Astrocyte of the hippocampus (primary cell): Measurements from ENCODE around the gene CHST11.

Experiments used
- DNase-seq: peaks from one replicate; pipeline ENCODE4 v3.0.0; 2011; ENCODE audit warnings: low read depth, low spot score

CHST11 gene

GRCh38 chr12:104480826-104481440 is 24.2 kb downstream of the CHST11 start:
- no peak for DNase-seq

- DNase-seq: no peak
Observed at GRCh38 chr12:104482113-104482512, 25.4 kb downstream of the CHST11 start.

DNA sequence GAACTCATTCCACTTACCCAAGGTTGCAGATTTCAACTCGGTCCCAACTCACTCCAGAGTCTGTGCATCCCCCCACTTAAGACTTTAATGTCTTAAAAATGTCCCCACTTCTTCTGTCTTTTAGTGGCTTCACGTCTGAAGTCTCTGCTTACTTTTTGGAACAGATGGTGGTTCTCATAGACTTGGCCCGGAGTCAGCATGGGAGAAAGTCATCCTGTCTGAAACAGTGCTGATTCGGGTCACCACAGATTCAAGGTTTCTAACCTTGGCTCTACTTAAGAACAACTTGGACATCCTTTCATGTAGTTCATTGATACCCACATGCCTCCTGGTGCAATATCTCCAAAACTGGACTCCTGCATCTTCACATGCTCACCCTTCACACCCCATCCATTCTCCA is 26.0 kb downstream of the CHST11 start:
- DNase-seq: no peak

DNA sequence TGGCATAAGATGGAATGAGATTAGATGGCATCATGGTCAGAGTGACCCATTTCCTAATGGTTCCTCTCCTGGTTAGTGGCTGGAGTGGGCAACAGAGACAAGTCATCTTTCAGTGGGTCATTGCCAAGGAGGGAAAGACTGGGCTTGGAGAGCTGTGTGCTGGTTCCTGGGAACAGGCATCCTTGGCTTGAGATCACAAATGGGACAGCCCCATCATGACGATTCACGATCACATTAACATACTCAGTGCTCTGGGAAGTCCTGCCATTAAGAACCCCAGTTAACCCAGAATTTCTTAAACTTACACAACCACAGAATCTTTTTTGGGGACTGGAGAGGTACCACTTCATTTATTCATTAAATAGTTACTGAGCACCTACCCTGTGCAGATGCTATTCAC is 27.3 kb downstream of the CHST11 start:
- DNase-seq: no peak

- DNase-seq: no peak
Observed at GRCh38 chr12:104485651-104486362, 29.1 kb downstream of the CHST11 start.

DNA sequence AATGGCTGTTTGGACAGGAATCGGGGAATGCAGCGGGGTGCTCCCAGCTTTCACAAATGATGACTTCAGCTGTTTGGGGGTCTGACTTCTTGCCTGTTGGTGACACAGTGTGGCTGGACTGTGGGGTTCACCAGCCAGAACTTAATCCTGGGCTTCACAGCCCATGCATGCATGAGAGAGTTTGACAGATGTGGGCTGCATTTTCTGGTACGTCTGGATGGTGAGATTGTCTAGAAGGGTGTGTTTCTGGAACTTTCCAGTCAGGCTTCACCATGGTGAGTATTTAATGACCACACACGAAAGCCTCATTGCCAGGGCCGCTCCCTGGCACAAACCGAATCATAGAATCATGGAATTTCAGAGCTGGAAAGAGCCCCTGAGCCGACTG is 29.6 kb downstream of the CHST11 start:
- no peak for DNase-seq

GRCh38 chr12:104486943-104487819 is 30.4 kb downstream of the CHST11 start:
- no peak for DNase-seq

- no peak for DNase-seq
Observed at GRCh38 chr12:104488374-104488773, 31.6 kb downstream of the CHST11 start.

- no peak for DNase-seq
Observed at GRCh38 chr12:104490186-104490585, 33.4 kb downstream of the CHST11 start.

DNA sequence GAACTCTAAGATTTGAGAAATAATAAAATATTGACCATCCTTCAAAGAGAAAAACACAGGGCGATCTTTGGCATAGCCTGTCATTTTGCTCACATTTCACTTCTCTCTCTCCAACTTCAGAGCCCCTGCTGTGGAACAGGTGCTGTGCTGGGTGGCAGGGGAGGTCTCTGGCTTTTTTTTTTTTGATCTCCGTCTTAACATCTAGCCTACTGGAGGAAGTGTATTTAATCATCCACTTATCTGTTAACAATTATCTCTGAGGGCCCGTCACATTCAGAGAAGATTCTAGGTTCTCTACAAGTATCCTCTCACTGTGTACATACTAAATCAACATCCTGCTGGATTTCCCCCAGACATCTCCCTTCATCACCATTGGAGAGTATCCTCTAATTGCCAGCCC is 34.1 kb downstream of the CHST11 start:
- no peak for DNase-seq

- DNase-seq: no peak
Observed at GRCh38 chr12:104493496-104493895, 36.7 kb downstream of the CHST11 start.

GRCh38 chr12:104494137-104494792 is 37.5 kb downstream of the CHST11 start:
- no peak for DNase-seq

GRCh38 chr12:104494793-104495158 is 38.0 kb downstream of the CHST11 start:
- DNase-seq: no peak

GRCh38 chr12:104495786-104496185 is 39.0 kb downstream of the CHST11 start:
- DNase-seq: peak; percentile 32

DNA sequence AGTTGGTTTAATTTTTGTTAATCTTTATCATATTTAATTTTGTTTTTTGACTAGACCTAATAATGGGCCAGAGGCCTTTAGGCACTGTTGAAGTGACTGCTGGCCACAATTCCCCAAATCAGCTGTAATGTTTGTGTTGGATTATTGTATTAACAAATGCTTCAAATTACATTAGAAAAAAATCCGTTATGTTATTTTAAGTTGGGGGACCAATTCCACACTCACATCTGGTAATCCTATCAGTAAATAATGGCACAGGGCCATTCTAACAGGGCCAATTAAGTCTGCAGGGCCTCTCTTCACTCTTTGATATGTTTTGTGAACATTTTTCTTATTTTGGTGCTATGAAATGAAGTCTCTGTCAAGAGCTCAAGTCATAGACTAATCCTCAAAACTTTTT is 39.6 kb downstream of the CHST11 start:
- DNase-seq: no peak

- no peak for DNase-seq
Observed at GRCh38 chr12:104498211-104498801, 41.6 kb downstream of the CHST11 start.

DNA sequence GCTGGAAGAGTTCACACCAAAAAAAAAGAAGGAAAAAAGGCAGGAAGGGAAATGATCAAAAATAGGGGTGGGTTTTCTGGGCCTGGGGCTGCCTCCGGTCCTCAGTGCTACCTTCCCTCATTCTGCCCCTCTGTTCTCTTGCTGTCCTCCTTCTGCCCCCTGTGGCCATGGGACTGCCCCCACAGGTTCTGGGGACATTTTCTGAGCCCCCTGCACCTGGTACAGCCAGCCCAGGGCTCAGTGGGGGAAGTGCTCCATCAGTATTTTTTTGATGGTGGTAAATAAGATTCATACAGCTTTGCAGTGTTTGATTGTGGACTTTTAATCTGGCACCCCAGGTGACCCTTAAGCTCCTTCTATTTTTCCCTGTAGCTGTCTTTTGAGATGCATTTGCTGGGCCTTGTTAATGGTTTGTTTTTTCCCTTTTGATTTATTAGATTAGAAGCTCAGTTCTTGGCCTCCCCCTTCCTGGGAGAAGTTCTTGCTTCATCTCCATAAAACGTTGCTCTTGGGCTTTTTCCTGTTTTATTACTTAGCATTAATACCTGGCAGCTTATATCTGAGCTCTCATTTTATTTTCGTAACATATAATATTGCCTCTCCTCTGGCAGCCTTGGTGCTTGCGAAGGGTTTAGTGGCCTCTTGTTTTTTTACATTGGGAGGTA is 43.1 kb downstream of the CHST11 start:
- DNase-seq: no peak

DNA sequence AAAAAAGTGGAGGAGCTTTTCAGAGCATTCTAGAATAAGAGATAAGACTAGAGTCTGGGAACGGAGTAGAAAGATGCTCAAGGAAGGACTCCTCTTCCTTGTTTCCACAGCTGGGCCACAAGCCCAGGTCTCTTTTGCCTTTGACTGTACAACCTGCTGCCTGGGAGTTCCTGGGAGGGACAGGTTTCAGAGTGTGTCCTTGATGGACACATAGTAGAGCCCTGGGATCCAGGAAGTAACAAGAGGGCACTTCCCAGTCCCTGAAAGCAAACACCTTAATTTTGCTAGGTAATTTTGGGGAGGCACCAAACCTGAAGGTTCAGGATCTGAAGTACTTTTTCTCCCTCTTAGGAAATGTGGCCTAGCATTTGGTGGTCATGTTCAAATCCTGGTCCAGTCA is 44.4 kb downstream of the CHST11 start:
- DNase-seq: no peak

DNA sequence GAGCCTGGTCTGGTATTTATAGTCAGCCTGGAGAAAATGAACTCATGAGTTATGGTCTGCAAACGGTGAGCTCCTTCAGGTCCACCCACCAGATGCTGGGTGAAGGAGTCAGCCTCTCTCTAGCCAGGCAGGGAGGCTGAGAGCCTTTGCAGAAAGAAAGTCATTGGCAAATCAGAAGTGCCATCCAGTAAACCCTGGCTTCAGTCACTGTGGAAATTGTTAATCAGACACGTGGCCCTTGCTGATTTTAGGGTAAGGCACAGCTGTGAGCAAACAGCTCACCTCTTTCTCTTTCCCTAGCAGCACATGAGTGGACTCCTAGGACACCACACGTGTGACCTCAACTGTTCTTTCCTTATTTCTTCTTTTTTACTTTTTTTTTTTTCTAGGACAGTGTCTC is 44.9 kb downstream of the CHST11 start:
- no peak for DNase-seq

GRCh38 chr12:104502217-104502616 is 45.5 kb downstream of the CHST11 start:
- DNase-seq: no peak

DNA sequence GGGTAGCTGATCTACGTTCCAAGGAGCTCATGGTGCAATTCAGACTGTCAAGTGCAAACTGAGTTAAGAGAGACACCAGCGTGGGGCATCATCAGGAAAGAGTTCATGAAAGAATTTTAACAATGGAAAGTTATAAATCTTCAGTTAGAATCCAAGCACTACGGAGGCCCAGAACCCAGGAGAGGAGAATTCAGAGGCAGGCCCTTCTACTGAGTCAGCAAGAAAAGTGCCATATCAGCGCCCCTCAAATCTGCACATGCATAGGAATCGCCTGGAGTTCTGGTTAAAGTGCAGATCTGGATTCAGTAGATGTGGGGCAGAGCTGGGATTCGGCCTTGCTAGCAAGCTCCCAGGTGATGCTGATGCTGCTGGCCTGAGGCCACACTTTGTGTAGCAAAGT is 45.9 kb downstream of the CHST11 start:
- no peak for DNase-seq
